Activated naive CD4-positive, alpha-beta T cell treated with anti-CD3 and anti-CD28 coated beads, Interleukin-2, amount 50 U/mL, for 16 hours (primary cell): ENCODE measurements around the gene PLEKHS1.

Experiments used
- DNase-seq: peaks from one replicate; pipeline ENCODE4 v3.0.0-alpha.2; 2020

Gene PLEKHS1

DNA sequence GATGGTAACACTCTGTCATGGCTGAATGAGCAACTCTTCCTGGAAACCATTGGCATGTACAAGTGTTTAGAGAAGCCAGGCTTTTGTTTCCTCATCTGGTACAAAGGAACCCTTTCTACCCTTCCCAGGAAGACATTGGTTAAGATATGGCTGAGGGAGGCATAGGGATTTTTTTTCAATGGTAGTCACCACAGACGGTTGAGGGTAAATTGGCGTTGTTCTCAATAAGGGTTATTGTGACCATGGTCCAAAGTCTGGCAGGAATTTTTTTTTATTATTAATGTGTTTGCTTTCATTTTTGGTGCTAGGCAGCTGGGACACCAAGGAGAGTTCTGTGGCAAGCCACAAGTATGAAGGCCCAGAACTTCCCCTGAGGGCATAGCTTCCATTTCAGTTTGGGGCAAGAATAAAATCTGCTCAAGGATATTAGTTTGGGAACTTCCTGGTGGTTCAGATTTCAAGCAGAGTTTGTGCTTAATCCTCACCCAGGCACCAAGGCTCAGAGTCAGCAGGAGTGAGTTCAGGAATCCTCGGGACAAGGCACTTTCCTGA, at the start of gene PLEKHS1:
Gene PLEKHS1 (plus strand): TSS at position 502 of the 552 bp plus-strand sequence. CDS start 3,596 bp downstream, outside the sequence.
- DNase-seq = no peak

DNA sequence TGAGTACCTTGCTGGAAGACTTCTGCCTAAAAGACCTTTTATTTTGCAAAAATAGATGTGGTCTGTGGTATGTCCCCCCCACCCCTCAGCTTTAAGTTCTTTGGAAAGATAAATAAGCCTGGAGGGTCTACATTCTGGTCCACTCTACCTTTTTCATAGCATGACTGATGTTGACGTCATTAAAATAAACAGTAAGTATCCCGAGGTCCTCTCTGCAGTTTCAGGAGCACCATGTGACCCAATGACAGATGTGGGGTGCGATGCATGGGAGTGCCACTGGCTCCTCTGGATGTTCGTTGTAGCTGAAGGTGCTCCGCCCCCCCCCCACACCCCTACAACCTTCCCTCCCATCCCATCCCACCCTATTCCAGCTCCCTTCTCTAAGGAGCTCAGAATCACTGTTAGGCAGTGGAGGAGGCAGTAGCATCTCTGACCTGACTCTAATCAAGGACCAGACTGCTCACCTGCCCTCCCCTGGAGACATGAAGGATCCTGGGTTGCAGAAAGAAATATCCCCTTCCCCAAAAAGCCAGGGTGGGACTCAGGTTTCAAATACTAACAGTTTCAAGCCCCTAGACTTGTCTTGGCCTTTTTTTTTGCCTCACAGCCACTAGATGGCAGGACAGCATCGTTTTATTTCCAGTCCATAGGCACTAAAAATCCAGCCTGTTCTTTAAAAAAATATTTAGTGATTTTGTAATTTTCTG, 46.7 kb upstream of the PLEKHS1 start:
- DNase-seq = no peak

DNA sequence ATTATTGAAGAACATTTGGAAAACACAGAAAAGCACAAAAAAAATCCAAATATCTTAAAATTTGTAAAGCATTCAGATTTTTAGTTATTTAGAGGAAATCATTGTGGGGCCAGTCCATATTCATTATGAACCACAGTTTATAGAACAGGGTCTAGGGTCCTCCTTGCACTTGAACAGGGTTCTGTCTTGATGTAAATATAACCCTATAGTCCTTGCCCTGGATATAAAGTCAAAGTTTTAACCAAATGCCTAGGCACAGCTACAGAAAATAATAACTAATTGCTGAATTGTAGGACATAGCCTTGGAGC, 46.2 kb upstream of the PLEKHS1 start:
- DNase-seq = no peak

DNA sequence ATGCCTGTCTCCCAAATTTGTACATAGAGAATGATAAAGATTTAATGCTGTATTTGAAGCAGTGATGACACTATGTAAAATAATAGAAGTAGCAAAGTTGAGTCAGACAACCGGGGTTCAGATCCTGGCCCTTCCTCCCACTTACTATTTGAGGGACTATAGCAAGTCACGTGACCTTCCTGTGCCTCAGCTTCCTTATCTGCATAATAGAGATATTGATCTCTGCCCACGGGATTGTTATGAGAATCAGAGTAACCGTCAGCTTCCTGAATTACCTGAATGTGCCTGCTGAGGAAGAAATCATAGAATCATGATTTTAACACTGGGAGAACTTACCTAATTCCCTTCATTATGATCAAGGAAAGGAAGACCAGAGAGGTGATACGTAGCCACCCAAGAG, 44.9 kb upstream of the PLEKHS1 start:
- DNase-seq = no peak

DNA sequence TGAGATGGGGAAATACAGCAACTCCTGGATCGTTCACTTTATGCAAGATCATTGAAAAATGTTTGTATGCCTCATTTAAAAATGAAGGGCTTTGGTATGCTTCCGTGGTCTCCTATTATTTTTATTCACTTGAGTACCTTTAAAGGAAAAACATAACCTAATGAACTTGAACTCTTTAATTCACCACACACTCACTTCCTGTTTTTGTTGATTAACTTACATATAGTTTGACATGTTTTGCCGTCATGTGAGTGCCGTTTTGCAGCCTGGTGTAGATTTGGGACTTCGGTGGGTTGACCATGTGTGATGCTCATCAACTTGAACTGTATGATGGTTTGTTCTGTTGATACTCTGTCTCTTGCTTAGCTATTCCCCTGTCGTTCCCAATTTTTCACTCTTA, 42.8 kb upstream of the PLEKHS1 start:
- DNase-seq = no peak

DNA sequence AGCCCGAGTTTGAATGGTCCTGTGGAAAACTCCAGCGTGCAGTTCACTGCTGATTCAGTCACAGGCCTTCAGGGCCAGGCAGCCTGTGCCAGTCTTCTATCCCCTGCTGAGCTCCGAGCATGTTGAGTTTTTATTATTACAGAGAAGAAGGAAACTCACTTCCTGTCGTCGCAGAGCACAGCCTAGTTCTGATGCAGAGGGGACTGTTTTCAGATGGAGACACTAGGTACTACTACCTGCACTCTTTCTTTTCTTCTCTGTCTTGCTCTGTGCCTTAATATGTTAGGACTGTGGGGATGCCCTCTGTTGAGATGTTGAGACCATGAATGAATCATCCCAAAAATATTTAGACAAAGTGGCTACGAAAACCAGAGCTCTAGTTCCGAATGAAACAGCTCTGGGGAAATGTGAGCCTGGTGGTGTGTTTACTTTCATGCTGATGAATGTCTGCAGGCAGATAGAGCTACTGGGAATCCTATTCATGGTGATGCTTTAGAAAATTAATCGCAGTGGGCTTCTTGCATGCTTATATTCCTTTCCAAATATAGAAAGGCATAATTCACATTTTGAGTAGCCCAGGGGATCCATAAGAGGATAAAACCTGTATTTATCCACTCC, 42.2 kb upstream of the PLEKHS1 start:
- no peak for DNase-seq

DNA sequence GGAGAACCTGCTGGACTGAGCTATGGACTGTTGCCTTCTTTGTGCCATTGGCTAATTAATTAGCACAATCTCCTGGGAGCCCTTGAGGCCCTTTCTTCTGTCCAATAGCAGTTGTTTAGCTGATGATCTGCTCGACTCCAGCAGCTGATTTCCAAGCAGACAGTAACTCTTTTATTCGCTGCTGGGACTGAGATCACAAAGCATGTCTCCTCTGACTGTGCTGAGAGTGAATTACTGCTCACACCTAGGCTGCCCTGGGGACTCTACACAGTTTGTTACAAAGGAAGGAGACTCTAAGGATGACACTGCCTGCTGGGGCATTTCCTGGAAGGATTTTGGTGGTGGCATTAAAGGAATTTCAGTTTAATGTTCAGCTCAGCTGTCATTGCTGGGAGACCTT, 40.3 kb upstream of the PLEKHS1 start:
- DNase-seq = no peak

DNA sequence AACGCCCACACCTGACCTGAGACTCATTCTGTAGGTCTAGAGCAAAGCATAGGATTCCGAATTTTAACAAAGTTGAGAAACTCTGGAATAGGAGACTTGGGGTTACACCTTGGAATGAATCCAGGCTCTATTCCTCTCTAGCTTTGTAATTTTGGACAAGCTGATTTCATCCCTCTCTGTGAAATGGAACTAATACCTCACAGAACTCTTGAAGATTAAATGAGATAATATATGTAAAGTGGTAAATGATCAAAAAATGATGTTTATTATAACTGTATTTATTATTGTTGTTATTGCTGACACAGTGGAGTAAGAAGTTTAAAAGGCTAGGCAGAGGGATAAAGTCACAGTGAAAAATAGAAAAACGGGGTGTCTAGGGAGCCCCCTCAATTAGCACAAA, 39.5 kb upstream of the PLEKHS1 start:
- no peak for DNase-seq

DNA sequence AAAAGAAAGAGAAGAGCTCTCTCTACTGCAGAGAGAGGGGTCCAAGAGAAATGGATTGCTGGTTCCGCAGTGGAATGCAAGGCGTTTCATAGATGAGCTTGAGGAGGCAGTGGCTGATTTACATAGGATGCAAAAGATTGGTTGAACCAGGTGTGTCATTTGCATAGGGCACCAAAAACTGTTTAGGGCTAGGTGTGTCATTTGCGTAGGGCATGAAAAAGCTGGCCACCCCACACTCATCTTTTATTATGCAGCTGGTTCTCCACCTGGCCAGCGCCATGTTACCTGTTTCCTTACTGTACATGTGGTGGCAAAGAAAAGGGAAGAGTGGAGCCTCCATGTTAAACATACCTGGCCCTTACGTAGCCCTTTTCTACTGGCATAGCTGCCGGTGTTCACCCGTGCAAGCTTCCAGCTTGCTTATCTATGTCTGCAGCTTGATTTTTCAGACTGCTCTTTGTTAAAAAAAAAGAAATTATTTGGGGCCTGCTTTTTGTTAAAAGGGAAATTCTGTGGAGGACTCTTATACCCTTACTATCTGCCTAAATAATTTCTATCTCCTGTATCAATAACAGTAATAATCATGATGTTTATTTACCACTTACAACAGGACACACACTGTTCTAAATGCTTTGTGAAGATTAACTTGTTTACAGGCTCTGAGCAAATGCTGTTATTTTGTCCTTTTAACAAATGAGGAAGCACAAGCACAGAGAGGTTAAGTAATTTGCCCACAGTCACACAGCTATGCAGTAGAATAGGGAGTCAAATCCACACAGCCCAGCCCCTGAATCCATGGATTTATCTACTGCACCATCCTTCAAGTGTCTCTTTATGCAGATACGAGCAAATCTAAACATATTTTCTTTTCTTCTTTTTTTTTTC, 38.5 kb upstream of the PLEKHS1 start:
- DNase-seq = no peak

DNA sequence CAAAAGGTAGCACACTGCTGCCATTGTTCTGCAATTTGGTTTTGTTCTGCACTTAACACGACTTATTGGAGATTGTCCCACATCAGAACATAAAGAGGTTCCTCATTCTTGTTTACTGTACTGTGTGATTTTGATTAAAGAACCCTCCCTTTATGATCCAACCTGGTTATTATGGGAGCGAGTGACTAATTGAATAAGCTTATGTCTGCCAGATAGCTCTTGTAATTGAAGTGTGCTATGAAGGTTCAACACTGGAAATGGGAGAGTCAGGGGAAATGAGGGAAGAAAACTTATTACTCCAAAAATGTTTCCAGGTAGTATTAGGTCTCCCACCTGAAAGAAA, 37.9 kb upstream of the PLEKHS1 start:
- DNase-seq = no peak

DNA sequence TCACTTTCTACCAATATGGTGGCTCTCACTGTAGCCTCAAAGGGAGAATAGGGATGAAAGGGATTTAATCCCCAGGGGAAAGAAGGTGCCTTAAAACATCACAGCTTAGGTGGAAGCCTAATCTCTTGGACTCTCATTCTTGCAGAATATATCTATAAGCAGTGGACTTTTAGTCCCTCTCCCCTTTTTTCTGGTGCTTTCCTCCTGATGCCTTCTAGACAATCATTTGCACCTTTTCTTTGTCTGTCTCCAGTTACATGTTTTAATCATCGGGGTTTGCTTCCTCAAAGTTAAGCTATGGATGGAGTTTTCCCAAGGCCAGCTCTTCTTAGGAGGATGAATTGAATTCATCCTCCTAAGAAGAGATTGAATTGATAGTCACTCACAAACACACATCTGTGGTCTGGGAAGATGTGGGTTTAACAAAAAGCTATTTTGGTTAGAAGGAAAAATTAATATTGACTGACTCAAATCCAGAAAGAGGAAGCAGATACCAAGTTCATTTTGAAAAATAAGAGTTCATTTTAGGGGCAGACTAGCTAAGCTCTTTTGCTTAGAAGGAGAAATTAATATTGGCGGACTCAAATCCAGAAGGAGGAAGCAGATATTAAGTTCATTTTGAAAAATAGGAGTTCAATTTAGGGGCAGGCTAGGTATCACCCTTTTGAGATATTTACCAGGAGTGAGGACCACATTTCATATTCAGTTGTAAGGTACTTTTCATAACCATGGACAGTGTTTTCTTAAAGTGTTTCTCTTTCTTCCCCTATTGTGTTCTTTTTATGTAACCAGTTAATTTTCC, 35.2 kb upstream of the PLEKHS1 start:
- no peak for DNase-seq

DNA sequence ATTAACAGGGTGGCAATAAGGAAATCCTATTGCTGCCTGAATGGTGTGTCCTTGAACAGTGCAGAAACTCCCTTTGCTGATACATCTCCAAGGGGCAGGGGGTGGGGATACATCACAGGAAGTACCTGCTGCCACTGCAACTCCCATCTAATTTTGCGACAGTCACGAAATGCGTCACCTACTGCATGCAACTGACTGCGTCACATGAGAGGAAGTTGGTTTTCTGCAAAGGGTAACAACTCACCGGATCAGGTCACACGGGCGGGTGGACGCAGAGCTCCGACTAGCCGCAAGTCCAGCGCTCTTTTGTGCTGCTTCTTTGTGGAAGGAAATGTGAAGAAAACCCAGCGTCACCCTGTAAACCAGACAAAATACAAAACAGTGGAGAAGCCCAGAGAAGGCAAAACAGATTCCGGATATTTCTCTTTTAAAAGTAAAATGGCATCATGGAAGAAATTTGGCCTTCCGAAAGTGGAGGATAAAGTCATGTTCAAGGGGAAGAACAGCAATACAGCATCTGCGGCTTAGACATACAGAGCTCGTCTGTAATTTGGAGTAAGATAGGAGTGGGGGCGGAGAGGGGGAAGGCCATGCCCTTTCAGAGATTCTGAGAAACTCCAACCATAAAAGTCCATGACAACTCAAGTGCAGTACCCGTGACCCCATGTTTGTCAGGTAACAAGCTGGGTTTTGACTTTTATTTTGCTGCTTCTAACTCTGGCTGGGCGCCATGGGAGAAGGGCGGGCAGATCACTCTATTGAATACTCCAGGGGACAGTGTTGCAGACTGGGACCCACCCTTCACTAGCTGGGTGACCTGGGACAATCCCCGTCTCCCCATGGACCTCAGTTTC, 32.3 kb upstream of the PLEKHS1 start:
- DNase-seq = no peak

DNA sequence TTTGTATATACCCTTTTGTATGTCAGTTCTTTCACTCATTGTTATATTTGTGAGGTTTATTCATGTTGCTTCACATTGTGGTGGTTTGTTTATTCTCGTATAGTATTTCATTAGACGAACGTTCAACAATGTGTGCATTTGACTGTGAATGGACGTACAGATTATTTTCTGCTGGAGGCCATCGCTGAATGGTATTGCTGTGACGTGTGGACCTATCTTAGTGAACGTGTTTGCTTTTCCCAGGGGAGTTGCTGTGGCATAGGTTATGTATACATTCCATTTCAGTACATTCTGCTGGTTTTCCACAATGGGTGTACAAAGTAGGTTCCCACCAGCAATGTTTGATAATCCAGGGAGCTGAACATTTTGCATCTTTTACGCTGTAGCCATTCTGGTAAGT, 31.1 kb upstream of the PLEKHS1 start:
- no peak for DNase-seq

DNA sequence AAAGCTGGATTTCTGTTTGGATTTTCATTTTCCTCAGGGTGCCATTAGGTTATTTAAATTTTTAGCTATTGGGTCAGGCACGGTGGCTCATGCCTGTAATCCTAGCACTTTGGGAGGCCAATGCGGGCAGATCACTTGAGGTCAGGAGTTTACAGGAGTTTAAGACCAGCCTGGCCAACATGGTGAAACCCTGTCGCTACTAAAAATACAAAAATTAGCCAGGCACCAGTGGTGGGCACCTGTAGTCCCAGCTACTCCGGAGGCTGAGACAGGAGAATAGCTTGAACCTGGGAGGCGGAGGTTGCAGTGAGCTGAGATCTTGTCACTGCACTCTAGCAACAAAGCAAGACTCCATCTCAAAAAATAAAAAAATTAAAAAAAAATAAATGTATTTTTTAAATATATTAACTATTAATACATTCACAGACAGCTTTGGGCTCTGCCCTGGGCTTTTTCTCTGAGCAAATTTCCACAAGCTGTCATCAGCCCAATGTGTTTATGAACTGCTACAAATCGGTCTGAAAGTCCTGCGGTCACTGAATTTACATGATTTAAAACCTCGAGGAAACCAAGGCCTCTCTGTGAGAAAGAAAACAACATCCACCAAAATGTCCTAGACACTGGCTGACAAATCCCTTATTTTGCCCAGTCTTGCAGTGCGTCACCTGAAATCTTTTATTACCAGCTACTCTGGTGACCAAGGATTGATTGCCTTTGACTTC, 19.2 kb upstream of the PLEKHS1 start:
- DNase-seq = no peak

DNA sequence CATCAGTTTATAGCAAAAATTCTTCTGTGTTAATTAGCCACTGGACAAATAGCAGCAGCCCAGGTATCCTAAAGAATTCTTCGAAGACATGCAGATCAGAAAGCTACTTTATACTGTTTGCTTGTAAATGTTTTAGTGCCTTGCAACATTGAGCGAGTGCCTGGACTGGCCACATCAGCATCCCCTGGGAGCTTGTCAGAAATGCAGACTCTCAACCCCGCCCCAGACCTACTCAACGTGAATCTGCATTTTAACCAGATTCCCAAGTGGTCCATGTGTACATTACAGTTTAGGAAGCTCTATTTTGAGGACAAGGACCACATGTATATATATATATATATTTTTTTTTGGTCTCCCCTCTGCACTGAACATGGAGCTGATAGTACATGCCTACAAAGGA, 18.5 kb upstream of the PLEKHS1 start:
- DNase-seq = no peak

DNA sequence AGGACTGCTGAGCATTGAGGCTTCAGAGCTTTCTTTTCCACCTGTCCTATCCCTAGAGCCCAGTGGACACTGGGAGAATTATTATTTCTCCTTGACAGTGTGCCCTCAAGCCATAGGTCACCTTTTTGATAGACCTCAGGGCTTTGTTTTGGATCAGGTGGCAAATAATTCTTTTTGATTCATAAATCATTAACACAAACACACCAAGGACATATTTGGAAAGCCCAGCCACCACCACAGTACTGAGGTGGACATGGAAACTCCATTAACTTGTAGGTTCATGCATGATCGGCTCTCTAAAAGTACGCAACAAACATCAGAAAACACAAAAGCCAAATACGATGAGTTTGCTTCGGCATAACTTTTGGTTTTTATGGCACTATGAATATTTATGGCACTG, 17.8 kb upstream of the PLEKHS1 start:
- DNase-seq = no peak

DNA sequence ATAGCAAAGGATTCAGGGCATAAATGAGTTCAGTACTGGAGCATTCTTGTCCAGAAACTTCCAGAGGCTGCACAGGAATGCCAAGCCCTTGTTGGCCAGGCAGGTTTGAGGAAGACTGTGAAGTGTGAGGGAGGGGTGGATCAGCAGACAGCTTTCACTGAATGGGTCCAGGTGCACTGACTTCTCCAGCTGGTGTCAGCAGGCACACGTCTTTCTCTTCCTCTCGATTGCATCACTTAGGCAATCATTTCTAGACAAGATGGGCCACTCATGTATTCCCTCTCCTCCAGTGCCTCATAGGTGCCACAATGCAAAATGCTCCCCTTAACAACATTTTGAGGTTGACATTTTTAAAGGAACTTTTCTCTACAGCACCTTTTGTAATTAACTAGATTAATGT, 15.6 kb upstream of the PLEKHS1 start:
- no peak for DNase-seq

DNA sequence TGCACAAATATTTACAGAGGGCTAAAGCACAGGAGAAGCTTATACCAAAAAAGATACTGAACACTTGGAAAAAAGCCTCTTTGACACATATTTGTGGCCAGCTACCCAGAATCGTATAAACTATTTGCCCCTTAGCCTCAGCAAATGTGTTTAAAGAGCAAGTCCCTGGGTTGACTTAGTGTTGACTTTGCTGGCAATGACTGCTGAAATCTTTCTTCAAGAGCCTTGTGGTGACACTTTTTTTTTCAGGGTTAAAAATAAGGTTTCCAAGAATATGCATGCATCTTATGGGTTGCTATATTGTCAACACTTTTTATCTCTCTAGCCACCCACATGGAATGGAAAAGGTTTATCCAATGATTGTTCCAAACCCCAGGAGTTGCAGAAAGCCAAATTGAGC, 14.9 kb upstream of the PLEKHS1 start:
- DNase-seq = no peak

DNA sequence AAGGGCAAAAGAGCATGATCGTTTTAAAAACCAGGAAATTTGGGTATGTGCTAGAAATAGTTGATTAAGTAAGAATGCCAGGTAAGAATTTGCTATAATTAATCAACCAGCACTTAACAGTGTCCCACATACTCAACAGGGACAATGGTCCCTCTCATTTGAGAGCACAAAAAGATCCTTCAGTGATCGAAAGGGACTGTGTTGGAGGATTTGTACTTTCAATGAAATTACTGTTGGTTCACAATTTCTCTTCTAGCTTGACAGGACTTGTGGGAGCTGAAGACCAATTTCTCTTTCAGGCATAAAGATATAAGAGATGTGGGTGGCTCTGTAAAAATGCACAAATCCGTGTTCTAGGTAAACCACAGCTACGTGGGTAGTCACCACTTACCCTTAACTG, 12.5 kb upstream of the PLEKHS1 start:
- DNase-seq = no peak

DNA sequence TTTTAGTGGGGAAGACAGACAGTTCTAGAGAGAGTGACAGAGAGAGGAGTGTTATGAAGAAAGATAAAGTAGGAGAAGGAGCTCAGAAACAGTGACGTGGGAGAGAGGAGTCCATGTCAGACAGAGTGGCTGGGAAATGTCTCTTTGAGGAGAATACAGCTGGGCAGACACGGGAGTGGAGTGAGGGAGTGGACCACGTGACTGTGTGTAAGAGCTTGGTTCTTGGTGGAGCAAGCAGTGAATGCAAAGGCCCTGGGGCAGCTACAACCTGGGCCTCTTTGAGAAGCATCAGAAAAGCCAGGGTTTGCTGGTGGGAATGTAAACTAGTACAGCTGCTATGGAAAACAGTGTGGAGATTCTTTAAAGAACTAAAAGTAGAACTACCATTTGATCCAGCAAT, 11.9 kb upstream of the PLEKHS1 start:
- no peak for DNase-seq

DNA sequence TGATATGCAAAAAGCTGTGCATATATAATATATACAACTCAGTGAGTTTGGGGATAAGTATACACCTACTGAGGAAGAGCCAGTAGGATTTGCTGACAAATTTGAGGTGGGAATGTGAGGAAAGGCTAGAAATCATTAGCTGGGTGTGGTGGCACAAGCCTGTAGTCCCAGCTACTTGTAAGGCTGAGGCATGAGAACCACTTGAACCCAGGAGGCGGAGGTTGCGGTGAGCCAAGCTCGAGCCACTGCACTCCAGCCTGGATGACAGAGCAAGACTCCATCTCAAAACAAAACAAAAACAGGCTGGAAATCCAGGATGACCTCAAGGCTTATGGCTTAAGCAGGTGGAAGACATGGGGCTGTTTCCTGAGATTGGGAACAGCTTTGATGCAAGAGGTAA, 10.6 kb upstream of the PLEKHS1 start:
- no peak for DNase-seq
